Measurements from ENCODE around the gene C1orf216. TPM values are rescaled to one million over a fixed set of nuclear protein-coding genes. Genes with fewer than 3 reads are reported as not detected.

Gene C1orf216
- total and polyA plus RNA-seq, 2 donors from 2014 or later: 6.0 to 7.4 TPM

DNA sequence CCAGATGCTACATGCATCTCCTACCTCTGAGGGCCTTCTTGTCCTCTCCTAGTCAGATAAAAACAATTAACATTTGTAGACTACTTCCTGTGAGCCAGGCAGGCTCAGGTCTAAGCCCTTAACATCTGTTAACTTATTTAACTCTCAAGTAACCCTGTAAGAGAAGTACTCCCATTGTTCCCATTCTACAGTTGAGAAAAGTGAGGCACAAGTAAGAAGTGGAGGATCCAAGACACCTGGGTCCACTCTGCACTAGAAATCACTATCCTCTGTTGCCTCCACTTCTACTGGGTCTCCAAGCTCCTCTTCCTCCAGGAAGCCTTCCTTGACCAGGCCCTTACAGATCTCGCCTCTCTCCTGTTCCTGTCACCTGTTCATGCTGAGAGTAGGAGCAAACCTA lies 9.7 kb downstream of the C1orf216 start:
- FAIRE-seq (no peak), DNase-seq (no peak)

DNA sequence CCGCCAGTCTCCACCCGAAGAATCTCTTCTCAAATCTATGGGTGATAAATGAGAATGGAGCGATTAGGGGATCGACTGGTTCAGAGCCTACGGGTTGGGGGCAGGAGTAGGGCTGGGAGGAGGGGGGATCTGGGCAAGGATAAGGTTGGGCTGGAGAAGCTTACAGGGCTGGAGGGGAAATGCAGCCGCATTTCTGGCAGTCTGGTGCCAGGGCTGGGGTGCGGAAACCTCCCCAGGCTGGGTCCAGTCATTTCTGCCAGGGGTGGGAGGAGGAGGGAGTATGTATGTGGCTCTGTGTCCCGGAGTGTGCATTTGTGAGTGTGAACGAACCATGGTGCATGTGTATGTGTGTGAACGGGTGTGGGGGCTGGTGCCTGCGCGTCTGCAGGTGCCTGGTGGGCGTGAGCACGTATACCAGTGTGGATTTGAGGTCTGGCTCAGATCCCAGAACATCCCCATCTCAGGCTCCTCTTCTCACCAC lies 10.2 kb downstream of the C1orf216 start:
- peak in 4 of 5 donors; percentile 33 to 58 (median 37) for DNase-seq
- TF ChIP-seq CTCF (IDR thresholded peaks at IDR 0.05; ENCODE audit: borderline replicate concordance, extremely low read depth, insufficient read depth): no peak

More for the DNA sequence above, 9.7 kb downstream of the C1orf216 start:
- Histone ChIP-seq H3K4me3 (ENCODE audit: low read length in 3 of 3) (no peak overlapping the region), H3K27me3 (ENCODE audit: control insufficient read depth, insufficient read depth, low read length) (peaks cover 6% of the 10 kb centered on the region), H3K4me1 (ENCODE audit: control insufficient read depth in 2 of 3, insufficient read depth in 2 of 3, low read depth in 1 of 3, low read length in 3 of 3) (no peaks in the 10 kb centered on the region), H3K36me3 (ENCODE audit: control insufficient read depth in 2 of 3, insufficient read depth in 3 of 3, low read length in 3 of 3) (no peaks in the 10 kb centered on the region), H3K9me3 (ENCODE audit: control insufficient read depth in 2 of 3, insufficient read depth in 1 of 3, low read length in 3 of 3) (no peaks in the 10 kb centered on the region), H3K27ac (ENCODE audit: low read depth in 2 of 2, low read length in 2 of 2) (no peak overlapping the region), H3K9ac (ENCODE audit: low read length in 3 of 3) (no peak overlapping the region)
- intact Hi-C loops (cut with DNase I): no loop called here
- no peak for TF ChIP-seq CTCF (IDR thresholded peaks at IDR 0.05; ENCODE audit: borderline replicate concordance, extremely low read depth, insufficient read depth)

GRCh38 chr1:35707601-35708440 lies 10.9 kb downstream of the C1orf216 start:
- DNase-seq (peak; percentile 43 to 80 (median 63)), FAIRE-seq (no peak)
- Histone ChIP-seq H3K4me3 (ENCODE audit: low read length in 3 of 3) (no peak overlapping the region), H3K4me1 (ENCODE audit: control insufficient read depth in 2 of 3, insufficient read depth in 2 of 3, low read depth in 1 of 3, low read length in 3 of 3) (no peaks in the 10 kb centered on the region), H3K9me3 (ENCODE audit: control insufficient read depth in 2 of 3, insufficient read depth in 1 of 3, low read length in 3 of 3) (no peaks in the 10 kb centered on the region), H3K27me3 (ENCODE audit: control insufficient read depth, insufficient read depth, low read length) (peaks cover 8% of the 10 kb centered on the region), H3K27ac (ENCODE audit: low read depth in 2 of 2, low read length in 2 of 2) (no peak overlapping the region), H3K36me3 (ENCODE audit: control insufficient read depth in 2 of 3, insufficient read depth in 3 of 3, low read length in 3 of 3) (no peaks in the 10 kb centered on the region), H3K9ac (ENCODE audit: low read length in 3 of 3) (no peak overlapping the region)
- no peak for TF ChIP-seq CTCF (IDR thresholded peaks at IDR 0.05; ENCODE audit: borderline replicate concordance, extremely low read depth, insufficient read depth)
- intact Hi-C loops (cut with DNase I): no loop called here

More for the DNA sequence above, 10.2 kb downstream of the C1orf216 start:
- intact Hi-C loops (cut with DNase I): no loop called here
- Histone ChIP-seq H3K4me3 (ENCODE audit: low read length in 3 of 3) (no peak overlapping the region), H3K9me3 (ENCODE audit: control insufficient read depth in 2 of 3, insufficient read depth in 1 of 3, low read length in 3 of 3) (no peaks in the 10 kb centered on the region), H3K27ac (ENCODE audit: low read depth in 2 of 2, low read length in 2 of 2) (no peak overlapping the region), H3K4me1 (ENCODE audit: control insufficient read depth in 2 of 3, insufficient read depth in 2 of 3, low read depth in 1 of 3, low read length in 3 of 3) (no peaks in the 10 kb centered on the region), H3K27me3 (ENCODE audit: control insufficient read depth, insufficient read depth, low read length) (peaks cover 6% of the 10 kb centered on the region), H3K9ac (ENCODE audit: low read length in 3 of 3) (no peak overlapping the region), H3K36me3 (ENCODE audit: control insufficient read depth in 2 of 3, insufficient read depth in 3 of 3, low read length in 3 of 3) (no peaks in the 10 kb centered on the region)
- FAIRE-seq: no peak
